Activated B cell treated with CpG ODN at 0.5 μM for 24 hours (primary cell): ENCODE results near the gene ABCA5. TPM values are rescaled to one million over a fixed set of nuclear protein-coding genes. Genes with fewer than 3 reads are reported as not detected.
"Not testable (repeated sequence)": the region's sequence is repeated elsewhere in the genome, so short reads cannot be mapped to it uniquely, and the experiment has no call there.

Source experiments
- ATAC-seq: fragments of 200-7000 bp; cut with Tn5 transposase; one replicate; pipeline ENCODE4 v1.10.0; 2021; ENCODE audit warnings: low read depth, mild to moderate bottlenecking, moderate library complexity
- CTCF ChIA-PET: fragments of 350-600 bp; sonication (Branson Sonifier 250); formaldehyde crosslinking; loops from one replicate; lab custom pipeline; 2021; ENCODE audit warnings: antibody characterized with exemption; lab: Charles Lee
- POLR2A ChIA-PET: fragments of 350-600 bp; sonication (Branson Sonifier 250); formaldehyde crosslinking; loops from one replicate; lab custom pipeline; 2021; ENCODE audit warnings: antibody characterized with exemption; lab: Charles Lee
- DNase-seq: peaks from one replicate; pipeline ENCODE4 v3.0.0; 2022
- H3K27ac Mint-ChIP-seq: one replicate; pipeline ENCODE4 v1.8.0; 2020; ENCODE audit warnings: mixed read lengths
- H3K27me3 Mint-ChIP-seq: one replicate; pipeline ENCODE4 v1.8.0; 2021; ENCODE audit warnings: mixed read lengths
- H3K36me3 Mint-ChIP-seq: one replicate; pipeline ENCODE4 v1.8.0; 2021; ENCODE audit warnings: low read depth, mixed read lengths
- H3K4me1 Mint-ChIP-seq: one replicate; pipeline ENCODE4 v1.8.0; 2021; ENCODE audit warnings: mixed read lengths
- H3K4me3 Mint-ChIP-seq: one replicate; pipeline ENCODE4 v1.8.0; 2020; ENCODE audit warnings: mild to moderate bottlenecking, mixed read lengths
- H3K9me3 Mint-ChIP-seq: one replicate; pipeline ENCODE4 v1.8.0; 2020; ENCODE audit warnings: mixed read lengths
- intact Hi-C: fragments of 100-400 bp; cut with micrococcal nuclease; formaldehyde crosslinking; loops from one replicate; pipeline ENCODE4 v1.15.1; 2024
- total RNA-seq: library from RNA; stranded (reverse); gene quantifications from 2 replicates; pipeline ENCODE4 v1.2.3, GENCODE V29; 2022
- TF ChIP-seq, protein P1 (sequence below): fragments of 200-600 bp; IDR thresholded peaks from one replicate; pipeline ENCODE4 v1.8.0; 2022; ENCODE audit warnings: antibody characterized with exemption, mild to moderate bottlenecking

ABCA5 gene
- total RNA-seq, 1 donor from 2014 or later: 30.3 TPM

- TF ChIP-seq, protein P1, sequence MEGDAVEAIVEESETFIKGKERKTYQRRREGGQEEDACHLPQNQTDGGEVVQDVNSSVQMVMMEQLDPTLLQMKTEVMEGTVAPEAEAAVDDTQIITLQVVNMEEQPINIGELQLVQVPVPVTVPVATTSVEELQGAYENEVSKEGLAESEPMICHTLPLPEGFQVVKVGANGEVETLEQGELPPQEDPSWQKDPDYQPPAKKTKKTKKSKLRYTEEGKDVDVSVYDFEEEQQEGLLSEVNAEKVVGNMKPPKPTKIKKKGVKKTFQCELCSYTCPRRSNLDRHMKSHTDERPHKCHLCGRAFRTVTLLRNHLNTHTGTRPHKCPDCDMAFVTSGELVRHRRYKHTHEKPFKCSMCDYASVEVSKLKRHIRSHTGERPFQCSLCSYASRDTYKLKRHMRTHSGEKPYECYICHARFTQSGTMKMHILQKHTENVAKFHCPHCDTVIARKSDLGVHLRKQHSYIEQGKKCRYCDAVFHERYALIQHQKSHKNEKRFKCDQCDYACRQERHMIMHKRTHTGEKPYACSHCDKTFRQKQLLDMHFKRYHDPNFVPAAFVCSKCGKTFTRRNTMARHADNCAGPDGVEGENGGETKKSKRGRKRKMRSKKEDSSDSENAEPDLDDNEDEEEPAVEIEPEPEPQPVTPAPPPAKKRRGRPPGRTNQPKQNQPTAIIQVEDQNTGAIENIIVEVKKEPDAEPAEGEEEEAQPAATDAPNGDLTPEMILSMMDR: no peak
- ChIA-PET POLR2A (no interaction called here), CTCF (no interaction called here)
- H3K27ac Mint-ChIP-seq: no peak overlapping the region
- ATAC-seq (no peak), DNase-seq (no peak)
- H3K9me3 Mint-ChIP-seq: no peaks in the 10 kb centered on the region
- peaks cover 16% of the 10 kb centered on the region for H3K36me3 Mint-ChIP-seq
- no peak overlapping the region for H3K4me3 Mint-ChIP-seq
- H3K27me3 Mint-ChIP-seq: no peaks in the 10 kb centered on the region
- intact Hi-C loops: no loop called here
- no peaks in the 10 kb centered on the region for H3K4me1 Mint-ChIP-seq
These were observed 26.7 kb downstream of the ABCA5 start for GRCh38 chr17:69300222-69300621.

DNA sequence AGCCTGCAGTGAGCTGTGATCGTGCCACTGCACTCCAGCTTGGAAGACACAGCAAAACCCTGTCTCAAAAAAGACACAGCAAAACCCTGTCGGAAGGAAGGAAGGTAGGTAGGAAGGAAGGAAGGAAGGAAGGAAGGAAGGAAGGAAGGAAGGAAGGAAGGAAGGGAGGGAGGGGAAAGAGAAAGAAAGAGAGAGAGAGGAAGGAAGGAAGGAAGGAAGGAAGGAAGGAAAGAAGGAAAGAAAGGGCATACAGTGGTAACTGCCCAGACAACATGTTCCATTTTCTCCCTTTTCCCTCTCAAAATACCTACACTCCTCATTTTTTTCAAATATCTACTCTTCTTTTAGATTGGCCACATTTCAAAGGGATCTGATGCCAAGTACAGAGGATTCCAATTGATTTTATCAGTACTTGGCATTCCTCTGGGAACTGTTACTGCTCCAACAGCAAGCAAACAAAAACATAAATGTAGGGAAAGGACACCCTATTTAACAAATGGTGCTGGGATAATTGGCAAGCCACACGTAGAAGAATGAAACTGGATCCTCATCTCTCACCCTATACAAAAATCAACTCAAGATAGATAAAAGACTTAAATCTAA, 28.7 kb downstream of the ABCA5 start:
- intact Hi-C loops: not testable (repeated sequence)

GRCh38 chr17:69287168-69287567, 39.8 kb downstream of the ABCA5 start:
- no peak for ATAC-seq
- intact Hi-C loops: no loop called here
- H3K4me3 Mint-ChIP-seq: no peak overlapping the region
- CTCF ChIA-PET: no interaction called here
- no peaks in the 10 kb centered on the region for H3K27me3 Mint-ChIP-seq
- H3K9me3 Mint-ChIP-seq: no peaks in the 10 kb centered on the region
- no peak for DNase-seq
- H3K27ac Mint-ChIP-seq: no peak overlapping the region
- POLR2A ChIA-PET: no interaction called here
- peaks cover 43% of the 10 kb centered on the region for H3K36me3 Mint-ChIP-seq
- no peaks in the 10 kb centered on the region for H3K4me1 Mint-ChIP-seq
- TF ChIP-seq, protein P1: no peak

More for the DNA sequence above, 28.7 kb downstream of the ABCA5 start:
- ATAC-seq, H3K4me1 Mint-ChIP-seq, DNase-seq, CTCF ChIA-PET, H3K9me3 Mint-ChIP-seq, H3K4me3 Mint-ChIP-seq, H3K27me3 Mint-ChIP-seq, H3K27ac Mint-ChIP-seq, POLR2A ChIA-PET: not testable (repeated sequence)
- H3K36me3 Mint-ChIP-seq: peaks cover 24% of the 10 kb centered on the region

- intact Hi-C loops: no loop called here
- TF ChIP-seq, protein P1: no peak
- ChIA-PET CTCF (no interaction called here), POLR2A (no interaction called here)
- H3K4me1 Mint-ChIP-seq: no peaks in the 10 kb centered on the region
- no peak for ATAC-seq
- no peak overlapping the region for H3K27ac Mint-ChIP-seq
- H3K4me3 Mint-ChIP-seq: no peak overlapping the region
- H3K9me3 Mint-ChIP-seq: no peaks in the 10 kb centered on the region
- DNase-seq: no peak
- no peaks in the 10 kb centered on the region for H3K27me3 Mint-ChIP-seq
- H3K36me3 Mint-ChIP-seq: peaks cover 46% of the 10 kb centered on the region
These were observed 40.7 kb downstream of the ABCA5 start for GRCh38 chr17:69286257-69286656.

DNA sequence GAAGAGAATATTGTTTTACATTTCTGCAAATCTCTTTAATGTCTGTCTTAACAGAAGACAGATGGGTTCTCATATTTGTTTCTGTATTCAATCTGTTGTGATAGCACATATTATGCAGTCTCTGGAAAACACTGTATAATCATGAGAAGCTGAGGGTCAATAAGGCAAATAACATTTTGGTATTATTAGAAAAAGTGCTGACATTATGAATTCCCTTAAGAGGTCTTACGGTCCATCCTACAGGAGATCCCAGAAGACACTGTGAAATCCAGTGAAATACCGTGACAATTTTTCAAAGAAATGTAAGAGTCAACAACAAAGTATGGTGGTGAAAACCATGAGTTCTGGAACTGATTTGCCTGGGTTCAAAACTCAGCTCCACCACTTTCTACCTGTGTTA, 42.3 kb downstream of the ABCA5 start:
- no peaks in the 10 kb centered on the region for H3K27me3 Mint-ChIP-seq
- intact Hi-C loops: no loop called here
- H3K9me3 Mint-ChIP-seq: no peaks in the 10 kb centered on the region
- POLR2A ChIA-PET: no interaction called here
- TF ChIP-seq, protein P1: no peak
- no peak for ATAC-seq
- CTCF ChIA-PET: no interaction called here
- H3K4me3 Mint-ChIP-seq: no peak overlapping the region
- H3K36me3 Mint-ChIP-seq: peaks cover 49% of the 10 kb centered on the region
- no peaks in the 10 kb centered on the region for H3K4me1 Mint-ChIP-seq
- H3K27ac Mint-ChIP-seq: no peak overlapping the region
- no peak for DNase-seq

DNA sequence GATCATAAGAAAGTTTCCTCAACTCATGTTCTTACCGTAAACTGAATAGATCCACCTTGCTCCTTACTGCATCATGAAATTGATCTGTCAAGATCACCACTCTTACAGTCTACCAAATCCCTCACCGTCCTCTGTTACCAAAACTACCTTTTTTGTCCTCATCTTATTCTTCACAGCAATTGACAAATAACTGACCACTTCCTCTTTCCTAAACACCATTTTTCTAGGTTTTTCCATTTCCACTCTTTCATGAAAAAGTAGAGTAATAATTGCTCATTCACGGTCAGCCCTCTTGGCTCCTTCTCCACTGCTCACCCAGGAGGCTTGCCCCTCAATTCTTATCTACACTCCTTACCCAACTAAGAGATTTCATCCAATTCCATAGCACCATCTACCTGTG, 44.9 kb downstream of the ABCA5 start:
- H3K27me3 Mint-ChIP-seq: no peaks in the 10 kb centered on the region
- H3K4me3 Mint-ChIP-seq: no peak overlapping the region
- DNase-seq (no peak), ATAC-seq (no peak)
- H3K9me3 Mint-ChIP-seq: no peaks in the 10 kb centered on the region
- intact Hi-C loops: no loop called here
- CTCF ChIA-PET: no interaction called here
- TF ChIP-seq, protein P1: no peak
- POLR2A ChIA-PET: no interaction called here
- H3K36me3 Mint-ChIP-seq: peaks cover 42% of the 10 kb centered on the region
- no peak overlapping the region for H3K27ac Mint-ChIP-seq
- H3K4me1 Mint-ChIP-seq: no peaks in the 10 kb centered on the region

DNA sequence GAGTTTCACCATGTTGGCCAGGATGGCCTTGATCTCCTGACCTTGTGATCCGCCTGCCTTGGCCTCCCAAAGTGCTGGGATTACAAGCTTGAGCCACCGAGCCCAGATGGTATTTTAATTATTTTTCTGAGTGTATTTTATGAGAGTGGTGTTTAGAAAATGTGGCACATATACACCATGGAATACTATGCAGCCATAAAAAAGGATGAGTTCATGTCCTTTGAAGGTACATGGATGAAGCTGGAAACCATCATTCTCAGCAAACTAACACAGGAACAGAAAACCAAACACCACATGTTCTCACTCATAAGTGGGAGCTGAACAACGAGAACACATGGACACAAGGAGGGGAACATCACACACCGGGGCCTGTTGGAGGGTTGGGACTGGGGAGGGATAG, 50.7 kb downstream of the ABCA5 start:
- ATAC-seq, H3K4me1 Mint-ChIP-seq, H3K9me3 Mint-ChIP-seq, CTCF ChIA-PET, intact Hi-C loops, H3K27ac Mint-ChIP-seq, H3K4me3 Mint-ChIP-seq, H3K27me3 Mint-ChIP-seq, DNase-seq, POLR2A ChIA-PET: not testable (repeated sequence)
- peaks cover 17% of the 10 kb centered on the region for H3K36me3 Mint-ChIP-seq
